RWPE1 (cell line): ENCODE results near the gene SETD3.

Experiments
- CTCF ChIA-PET: fragments of 350-600 bp; sonication (Branson Sonifier 250); formaldehyde crosslinking; extraction: SDS; loops from one replicate; lab custom pipeline; 2021; lab: Yijun Ruan, JAX
- POLR2A ChIA-PET: fragments of 400-600 bp; formaldehyde crosslinking; extraction: SDS; loops from one replicate; lab custom pipeline; 2020; ENCODE audit warnings: antibody characterized with exemption; ENCODE audit not compliant: low non-redundant PET; lab: Yijun Ruan, JAX
- DNase-seq: peaks from one replicate; pipeline ENCODE4 v3.0.0; 2012; ENCODE audit warnings: low spot score
- H3K27ac ChIP-seq: fragments of 450-650 bp; 2 replicates; pipeline ENCODE4 v1.5.1; 2017
- TF ChIP-seq, protein P1 (sequence below): fragments of 450-650 bp; conservative IDR thresholded peaks from 2 replicates; pipeline ENCODE4 v1.5.1; 2017; ENCODE audit warnings: low read depth, mild to moderate bottlenecking

Gene SETD3

DNA sequence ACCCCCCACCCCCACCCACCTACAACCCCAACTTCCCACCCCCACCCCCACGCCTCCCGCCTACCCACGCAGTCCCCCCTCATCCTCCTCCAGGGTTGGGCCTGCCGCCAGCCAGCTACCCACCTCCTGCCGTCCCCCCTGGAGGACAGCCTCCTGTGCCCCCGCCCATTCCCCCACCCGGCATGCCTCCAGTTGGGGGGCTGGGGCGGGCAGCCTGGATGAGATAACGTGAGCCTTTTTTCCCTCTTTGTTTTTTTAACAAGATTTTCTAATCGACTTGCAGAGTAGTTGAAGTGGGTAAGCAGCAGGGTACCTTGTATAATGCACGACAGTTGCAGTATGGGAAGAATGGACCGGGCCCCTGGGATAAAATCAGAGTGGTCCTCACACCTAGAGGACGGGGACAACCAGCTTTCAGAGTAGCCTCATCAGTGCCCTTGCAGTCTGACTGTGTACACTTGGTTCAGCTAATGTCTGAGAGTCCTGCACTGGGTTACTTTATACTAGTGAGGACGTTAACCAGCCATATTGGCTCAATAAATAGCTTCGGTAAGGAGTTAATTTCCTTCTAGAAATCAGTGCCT is 30.0 kb upstream of the SETD3 start:
- ChIA-PET POLR2A (no interaction called here), CTCF (interaction anchor here (0.7 kb wide), 1 partner anchor 120 kb away, joined by 3 read pairs; no protein-coding TSS in a partner anchor)
- no peak for DNase-seq
- TF ChIP-seq, protein P1, sequence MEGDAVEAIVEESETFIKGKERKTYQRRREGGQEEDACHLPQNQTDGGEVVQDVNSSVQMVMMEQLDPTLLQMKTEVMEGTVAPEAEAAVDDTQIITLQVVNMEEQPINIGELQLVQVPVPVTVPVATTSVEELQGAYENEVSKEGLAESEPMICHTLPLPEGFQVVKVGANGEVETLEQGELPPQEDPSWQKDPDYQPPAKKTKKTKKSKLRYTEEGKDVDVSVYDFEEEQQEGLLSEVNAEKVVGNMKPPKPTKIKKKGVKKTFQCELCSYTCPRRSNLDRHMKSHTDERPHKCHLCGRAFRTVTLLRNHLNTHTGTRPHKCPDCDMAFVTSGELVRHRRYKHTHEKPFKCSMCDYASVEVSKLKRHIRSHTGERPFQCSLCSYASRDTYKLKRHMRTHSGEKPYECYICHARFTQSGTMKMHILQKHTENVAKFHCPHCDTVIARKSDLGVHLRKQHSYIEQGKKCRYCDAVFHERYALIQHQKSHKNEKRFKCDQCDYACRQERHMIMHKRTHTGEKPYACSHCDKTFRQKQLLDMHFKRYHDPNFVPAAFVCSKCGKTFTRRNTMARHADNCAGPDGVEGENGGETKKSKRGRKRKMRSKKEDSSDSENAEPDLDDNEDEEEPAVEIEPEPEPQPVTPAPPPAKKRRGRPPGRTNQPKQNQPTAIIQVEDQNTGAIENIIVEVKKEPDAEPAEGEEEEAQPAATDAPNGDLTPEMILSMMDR = no peak
- no peak overlapping the region for H3K27ac ChIP-seq

DNA sequence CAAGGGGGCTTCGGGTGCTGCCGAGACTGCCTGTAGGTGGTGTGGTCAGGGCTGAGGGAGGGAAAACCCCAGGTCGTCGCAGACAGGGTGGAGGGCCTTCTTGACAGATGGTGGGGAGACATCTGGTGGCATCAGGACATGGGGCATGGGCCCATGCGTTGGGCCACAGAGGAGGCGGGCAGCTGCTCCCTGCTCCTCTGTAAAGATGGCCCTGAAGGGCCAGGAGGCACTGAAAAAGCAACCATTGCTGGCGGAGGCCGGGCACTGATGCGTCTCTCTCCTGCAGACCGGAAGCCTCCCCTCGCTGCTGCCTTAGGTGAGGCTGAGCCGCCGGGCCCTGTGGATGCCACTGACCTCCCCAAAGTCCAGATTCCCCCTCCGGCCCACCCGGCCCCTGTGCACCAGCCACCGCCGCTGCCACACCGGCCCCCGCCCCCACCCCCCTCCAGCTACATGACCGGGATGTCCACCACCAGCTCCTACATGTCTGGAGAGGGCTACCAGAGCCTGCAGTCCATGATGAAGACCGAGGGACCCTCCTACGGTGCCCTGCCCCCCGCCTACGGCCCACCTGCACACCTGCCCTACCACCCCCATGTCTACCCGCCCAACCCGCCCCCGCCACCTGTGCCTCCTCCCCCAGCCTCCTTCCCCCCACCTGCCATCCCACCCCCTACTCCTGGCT is 29.4 kb upstream of the SETD3 start:
- TF ChIP-seq, protein P1 = no peak
- no peak for DNase-seq
- ChIA-PET CTCF (no interaction called here), POLR2A (no interaction called here)
- H3K27ac ChIP-seq = 0 out of 2 replicates have a peak overlapping the region, but pooled peaks have one; percentile 62

DNA sequence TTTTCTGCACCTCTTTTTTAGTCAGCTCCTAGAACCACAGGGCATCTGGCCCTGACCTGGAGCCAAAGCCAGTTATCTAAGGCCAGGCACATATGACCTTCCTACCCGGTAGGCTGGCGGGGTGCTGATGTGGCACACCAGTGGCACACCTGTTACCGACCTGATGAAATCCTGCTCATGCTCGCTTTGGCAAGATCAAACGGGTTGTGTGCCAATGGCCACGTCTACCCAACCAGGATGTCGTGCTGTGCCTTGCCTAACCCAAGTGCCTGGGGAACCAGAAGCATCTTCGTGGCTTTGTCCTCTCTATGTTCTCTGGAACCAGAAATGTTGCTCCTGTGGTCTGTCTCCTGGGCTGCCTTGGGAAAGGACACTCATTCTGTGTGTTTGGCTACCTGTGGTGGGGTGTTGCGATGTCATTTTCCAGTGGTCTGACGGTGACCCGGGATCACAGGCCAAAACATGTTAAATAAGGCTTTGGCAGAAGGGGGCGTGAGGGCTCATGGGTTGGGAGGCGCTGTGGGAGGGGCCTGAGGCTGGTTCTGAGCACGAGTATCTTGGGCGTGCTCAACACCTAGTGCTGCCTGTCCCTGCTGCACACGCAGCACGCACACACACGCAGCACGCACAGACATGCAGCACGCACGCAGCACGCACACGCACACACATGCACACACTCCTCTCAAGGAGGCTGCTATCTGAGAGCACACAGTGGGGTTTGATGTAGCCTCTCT is 28.4 kb upstream of the SETD3 start:
- DNase-seq = peak; percentile 15
- TF ChIP-seq, protein P1 = no peak
- peak overlapping the region; percentile 62 for H3K27ac ChIP-seq
- CTCF ChIA-PET = interaction anchor here (0.7 kb wide), 1 partner anchor 65 kb away, joined by 3 read pairs; no protein-coding TSS in a partner anchor
- POLR2A ChIA-PET = no interaction called here

DNA sequence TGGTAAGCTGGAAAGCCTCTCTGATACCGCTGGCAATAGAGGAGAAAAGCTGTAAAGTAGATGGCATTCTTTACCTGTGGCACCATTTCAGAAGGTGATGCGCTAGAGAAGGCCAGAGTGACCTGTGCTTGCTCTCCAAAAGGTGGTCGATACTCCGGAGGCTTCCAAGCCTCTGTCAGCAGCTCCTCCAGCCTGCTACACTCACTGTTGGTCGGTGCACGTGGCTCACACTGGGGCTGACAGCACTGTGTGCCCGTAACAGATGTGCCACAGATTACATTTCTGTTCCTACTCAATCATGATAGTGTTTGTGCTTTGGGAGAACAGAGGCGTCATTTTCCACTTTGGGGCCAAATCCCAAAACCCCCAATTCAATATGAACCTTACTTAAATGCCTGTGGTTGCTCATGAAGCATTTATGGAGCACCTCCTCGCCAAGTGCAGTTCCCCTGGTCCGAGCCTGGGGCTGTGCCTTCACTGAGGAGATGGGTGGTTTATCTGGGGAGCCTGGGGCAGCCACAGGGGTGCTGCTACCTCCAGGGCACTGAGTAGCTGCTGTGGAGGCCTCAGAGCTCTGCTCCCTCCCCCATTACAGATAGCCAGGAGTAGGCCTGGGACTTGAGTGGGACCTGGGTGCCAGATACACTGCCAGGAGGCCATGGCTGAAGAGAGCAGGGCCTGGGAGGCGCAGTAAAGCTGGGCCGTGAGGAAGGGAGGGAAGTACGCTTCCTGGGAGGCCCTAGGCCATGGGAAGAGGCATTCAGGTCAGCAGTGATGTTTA is 27.4 kb upstream of the SETD3 start:
- POLR2A ChIA-PET = no interaction called here
- DNase-seq = no peak
- TF ChIP-seq, protein P1 = no peak

DNA sequence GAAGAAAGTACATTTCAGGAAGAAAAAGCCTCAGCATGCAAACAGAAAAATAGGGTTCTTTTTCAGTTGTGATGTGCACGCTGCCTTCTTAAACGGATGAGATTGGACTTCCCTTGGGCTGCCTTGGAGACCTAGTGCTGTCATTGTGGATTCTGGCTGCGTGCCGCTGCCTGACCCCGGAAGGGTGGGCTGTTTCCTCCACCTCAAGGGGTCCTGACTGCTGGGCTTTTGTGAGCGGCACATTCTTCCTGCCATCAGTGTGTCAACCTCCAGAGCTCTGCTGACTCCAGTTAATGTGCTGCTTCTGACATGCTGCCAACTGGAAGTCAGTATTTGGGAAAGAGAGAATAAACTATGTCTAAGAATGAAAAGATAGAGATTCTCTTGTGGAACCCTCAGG is 25.6 kb upstream of the SETD3 start:
- TF ChIP-seq, protein P1 = no peak
- no peak overlapping the region for H3K27ac ChIP-seq
- no peak for DNase-seq
- POLR2A ChIA-PET = no interaction called here
- CTCF ChIA-PET = no interaction called here

More for the DNA sequence above, 27.4 kb upstream of the SETD3 start:
- H3K27ac ChIP-seq = peak overlapping the region; percentile 62
- CTCF ChIA-PET = no interaction called here

DNA sequence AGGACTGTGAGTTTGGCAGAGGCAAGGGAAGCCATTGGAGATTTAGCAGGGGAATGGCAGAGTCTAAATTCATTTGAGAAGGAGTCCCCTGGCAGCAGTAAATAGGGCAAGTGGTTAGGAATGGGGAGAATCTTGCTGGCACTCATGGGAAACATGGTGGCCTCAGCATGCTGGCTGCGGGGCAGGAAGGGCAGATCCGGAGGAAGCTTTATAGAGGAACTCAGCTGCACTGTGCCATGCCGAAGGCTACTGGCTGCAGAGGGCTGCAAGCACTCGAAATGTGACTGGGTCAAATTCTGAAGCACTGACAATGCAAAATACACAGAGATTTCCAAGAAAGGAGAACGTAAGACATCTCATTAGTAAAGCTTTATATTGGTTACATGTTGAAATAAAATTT is 24.4 kb upstream of the SETD3 start:
- no peak overlapping the region for H3K27ac ChIP-seq
- TF ChIP-seq, protein P1 = no peak
- ChIA-PET CTCF (interaction anchor here (0.6 kb wide), 1 partner anchor 60 kb away, joined by 5 read pairs; no protein-coding TSS in a partner anchor), POLR2A (no interaction called here)
- no peak for DNase-seq
